NCI-H2029 (cell line): ENCODE data around the gene PPIA.

Experiments used
- DNase-seq: peaks from one replicate; lab custom pipeline; 2025; lab: John Stamatoyannopoulos, UW

The PPIA gene

DNA sequence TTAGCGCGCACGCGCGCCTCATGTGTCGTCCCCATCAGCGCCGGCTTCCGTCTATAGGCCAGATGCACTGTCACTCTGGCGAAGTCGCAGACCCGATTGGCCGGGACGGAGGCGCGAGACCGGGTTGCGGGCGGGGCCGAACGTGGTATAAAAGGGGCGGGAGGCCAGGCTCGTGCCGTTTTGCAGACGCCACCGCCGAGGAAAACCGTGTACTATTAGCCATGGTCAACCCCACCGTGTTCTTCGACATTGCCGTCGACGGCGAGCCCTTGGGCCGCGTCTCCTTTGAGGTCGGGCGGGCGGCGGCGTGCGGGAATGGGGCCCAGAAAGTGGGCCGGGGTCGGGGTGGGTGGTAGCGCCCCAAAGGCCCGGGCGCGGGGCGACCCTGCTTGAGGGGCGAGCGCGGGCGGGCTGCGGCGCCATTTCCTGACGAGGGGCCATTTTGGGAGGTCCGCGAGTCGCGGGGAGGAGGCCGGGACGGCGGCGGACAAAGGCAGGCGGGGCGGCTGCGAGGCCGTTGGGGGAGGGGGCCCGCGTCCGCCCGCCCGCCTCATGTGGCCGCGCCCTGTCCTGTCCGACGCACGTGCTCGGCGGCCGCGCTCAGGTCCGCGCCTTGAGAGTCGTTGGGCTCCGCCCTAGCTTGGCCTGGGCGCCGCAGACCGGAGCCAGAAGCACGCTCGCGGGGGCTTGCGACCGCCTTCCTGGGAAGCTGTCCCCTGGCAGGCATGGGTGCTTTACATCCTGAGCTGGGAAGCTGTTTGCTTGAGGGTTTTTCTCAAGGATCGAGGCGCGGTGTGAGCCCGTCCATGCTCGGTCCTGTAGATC is at the start of gene PPIA:
TSS of gene PPIA (plus strand) at position 178 of the 825 bp plus-strand sequence. CDS start at position 222, 44 bp downstream.
- peak; percentile 96 for DNase-seq

DNA sequence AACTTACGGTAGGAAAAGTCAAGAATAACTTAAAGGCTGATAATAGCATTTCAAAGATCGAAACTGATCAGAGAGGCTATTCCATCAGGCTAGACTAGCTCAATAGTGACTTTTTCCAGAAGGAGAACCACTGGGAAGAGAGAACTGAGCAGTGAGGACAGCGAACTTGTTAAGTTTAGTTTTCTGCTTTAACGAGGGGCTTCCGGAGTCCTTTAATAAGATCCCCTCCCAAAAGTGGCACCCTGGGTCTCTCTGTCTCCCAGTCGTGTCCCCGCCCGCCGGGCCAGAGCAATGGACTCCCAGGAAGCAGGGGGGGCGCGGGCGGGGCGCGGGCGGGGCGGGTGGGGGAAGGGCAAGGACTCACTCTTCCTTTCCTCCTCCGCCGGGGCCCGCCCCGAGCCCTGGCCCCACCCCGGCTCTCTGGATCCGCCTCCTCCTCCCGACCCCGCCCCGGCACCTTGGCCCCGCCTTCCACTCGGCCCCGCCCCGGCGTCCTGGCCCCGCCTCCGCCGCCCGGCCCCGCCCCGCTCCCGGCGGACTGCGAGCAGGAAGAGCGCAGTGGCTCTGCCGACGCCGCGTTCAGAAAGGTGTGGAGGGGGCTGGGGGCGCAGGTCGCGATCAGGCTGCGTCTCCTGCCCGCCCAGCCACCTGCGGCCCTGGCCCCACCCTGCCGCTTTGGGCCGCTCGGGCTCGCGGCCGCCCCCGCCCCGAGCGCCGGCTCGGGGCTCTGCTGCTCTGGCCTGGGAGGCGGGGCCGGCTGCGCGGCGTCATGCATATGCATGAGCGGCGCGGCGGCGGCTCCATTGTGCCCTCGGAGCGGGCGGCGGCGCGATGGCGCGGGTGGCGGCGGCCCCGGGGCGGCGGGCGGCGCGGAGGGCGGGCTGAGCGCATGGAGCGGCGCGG is 48.2 kb upstream of the PPIA start, which contains the start of gene ZMIZ2:
TSS of gene ZMIZ2 (plus strand) at position 803 of the 903 bp plus-strand sequence. CDS start 7,403 bp downstream, outside the sequence.
- peak; percentile 87 for DNase-seq

GRCh38 chr7:44748948-44749731 is 47.3 kb upstream of the PPIA start:
- peak; percentile 60 for DNase-seq

- DNase-seq: no peak
Observed at GRCh38 chr7:44749992-44750391, 46.5 kb upstream of the PPIA start.

GRCh38 chr7:44750424-44750823 is 46.1 kb upstream of the PPIA start:
- DNase-seq: no peak

DNA sequence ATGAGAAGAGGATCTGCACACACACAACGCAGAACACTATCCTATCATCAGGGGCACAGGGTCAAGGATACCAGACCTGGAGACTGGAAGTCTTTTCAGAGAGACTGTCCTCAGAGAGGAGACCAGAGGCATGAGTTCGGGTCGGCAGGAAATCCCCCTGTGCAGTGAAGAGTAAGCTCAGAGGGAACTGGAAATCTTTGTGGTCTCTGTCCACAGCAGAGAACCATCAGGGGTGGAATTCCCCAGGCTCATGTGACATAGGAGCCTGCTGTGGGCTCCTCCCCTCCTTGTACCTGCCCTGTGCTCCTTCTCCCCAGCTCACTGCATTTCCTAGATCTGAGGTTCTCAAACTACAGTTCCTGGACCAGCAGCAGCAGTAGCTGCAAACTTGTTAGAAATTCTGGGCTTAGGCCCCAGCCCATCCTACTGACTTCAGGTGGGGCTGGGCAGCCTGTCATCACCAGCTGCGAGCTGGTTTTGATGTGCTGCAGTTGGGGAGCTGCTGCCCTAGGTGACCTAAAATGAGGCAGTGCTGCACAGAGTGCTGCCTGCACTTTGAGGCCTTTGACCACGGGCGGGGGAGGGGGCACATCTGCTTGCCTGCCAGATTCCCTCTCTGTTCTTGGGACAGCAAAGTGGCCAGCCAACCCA is 45.4 kb upstream of the PPIA start:
- DNase-seq: no peak

- DNase-seq: no peak
Observed at GRCh38 chr7:44752822-44753221, 43.7 kb upstream of the PPIA start.

DNA sequence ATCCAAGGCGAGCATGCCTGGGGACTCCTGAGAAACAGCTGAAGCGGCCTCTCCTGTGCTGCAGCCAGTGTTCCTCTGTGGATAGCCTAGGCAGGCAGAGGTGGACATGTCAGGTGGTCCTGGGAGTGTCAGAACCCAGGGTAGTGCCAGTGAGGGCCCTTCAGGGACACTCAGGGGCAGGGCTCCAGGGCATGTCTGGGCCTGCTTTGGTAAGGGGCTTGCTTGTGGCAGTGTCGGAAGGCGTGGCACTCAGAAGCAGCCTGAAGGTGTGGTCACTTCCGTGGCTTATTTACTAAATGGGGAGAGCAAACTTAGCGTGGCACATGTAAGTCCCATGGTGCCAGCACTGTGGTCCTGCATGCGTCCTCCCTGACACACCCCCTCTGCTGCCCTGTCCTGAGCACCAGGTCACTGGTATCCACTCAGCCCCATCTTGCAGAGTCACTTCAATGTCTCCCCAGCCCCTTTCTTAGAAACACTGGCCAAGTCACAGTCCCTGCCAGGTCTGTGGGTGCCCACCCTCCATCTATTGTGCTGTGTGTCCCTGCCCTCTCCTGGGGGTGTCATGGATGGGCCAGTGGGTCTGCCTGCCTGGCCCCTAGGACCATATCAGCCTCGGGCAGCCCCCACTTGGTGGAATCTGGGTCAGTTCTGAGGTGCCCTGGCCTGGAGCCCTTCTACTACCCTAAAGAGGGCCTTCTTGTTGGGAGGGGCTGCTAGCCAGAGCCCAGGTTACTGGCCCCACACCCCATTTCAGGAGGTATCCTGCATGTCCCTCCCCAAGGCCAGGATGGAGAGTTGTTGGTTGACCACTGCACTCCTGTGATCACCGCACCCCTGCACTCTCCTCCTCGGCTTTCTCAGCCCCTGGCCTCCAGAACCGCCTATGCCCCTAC is 41.4 kb upstream of the PPIA start:
- no peak for DNase-seq

DNA sequence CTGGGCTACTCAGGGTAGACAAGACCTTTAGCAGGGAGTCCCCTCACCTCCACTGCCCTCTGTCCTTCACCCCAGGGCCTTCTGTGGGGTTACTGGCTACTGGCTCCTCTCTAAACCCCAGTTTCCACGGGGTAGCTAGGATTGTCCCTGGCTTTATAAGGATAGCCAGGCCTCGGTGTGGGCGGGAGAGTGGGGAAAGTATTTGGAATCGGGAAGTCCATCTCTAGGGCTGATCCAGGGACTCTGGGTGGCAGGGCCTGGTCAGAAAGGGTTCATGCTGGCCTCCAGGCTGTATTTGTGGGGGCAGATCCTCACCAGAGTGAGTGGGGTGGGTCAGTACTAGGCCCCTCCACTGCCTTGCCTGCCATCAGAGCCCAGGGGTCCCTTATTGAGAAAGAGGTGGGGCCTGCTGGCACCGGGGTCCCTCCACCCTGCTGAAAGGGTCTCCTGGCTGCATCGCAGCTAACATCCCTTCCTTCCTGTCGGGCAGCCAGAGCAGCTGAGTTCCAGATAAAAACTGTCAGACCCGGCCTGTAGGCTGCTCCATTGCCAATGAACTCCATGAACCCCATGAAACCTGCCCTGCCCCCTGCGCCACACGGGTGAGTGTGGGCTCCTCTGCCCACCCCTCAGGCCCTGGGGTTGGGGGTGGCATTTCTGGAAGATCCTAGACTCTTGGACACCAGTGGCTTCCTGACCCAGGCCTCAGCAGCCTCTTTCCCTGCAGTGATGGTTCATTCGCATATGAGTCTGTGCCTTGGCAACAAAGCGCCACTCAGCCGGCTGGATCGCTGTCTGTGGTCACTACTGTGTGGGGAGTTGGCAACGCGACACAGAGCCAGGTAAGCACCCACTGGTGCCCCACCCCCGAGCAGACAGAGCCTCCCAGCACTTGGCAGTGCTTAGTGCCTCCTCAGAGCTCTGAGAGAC is 40.5 kb upstream of the PPIA start:
- DNase-seq: peak; percentile 71

DNA sequence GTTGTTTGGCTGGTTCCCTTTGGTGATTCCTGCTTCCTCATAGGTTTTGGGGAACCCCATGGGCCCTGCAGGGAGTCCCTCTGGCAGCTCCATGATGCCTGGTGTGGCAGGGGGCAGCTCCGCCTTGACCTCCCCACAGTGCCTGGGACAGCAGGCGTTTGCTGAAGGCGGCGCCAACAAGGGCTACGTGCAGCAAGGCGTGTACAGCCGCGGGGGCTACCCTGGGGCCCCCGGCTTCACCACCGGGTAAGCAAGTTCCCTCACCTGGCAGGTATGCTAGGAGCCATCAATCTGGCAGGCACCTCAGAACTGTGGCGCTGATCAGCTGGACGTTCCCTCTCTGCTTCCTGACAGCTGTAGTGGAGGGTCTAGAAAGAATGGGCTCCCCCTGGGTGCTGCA is 39.6 kb upstream of the PPIA start:
- DNase-seq: no peak

- DNase-seq: peak; percentile 65
Observed at GRCh38 chr7:44757311-44757710, 39.2 kb upstream of the PPIA start.

DNA sequence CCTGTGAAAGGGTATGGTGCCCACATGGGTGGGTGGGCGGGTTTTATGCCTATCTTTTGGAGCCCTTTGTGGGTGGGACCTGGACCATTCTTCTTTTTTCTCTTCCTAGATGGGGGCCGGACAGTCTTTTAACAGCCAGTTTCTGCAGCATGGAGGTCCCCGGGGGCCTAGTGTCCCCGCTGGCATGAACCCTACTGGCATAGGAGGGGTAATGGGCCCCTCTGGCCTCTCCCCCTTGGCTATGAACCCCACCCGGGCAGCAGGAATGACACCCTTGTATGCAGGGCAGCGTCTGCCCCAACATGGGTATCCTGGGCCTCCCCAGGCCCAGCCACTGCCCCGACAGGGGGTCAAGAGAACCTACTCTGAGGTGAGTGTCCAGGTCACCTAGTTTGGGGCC is 38.7 kb upstream of the PPIA start:
- no peak for DNase-seq

GRCh38 chr7:44759246-44759645 is 37.2 kb upstream of the PPIA start:
- no peak for DNase-seq

GRCh38 chr7:44760034-44760580 is 36.4 kb upstream of the PPIA start:
- no peak for DNase-seq

DNA sequence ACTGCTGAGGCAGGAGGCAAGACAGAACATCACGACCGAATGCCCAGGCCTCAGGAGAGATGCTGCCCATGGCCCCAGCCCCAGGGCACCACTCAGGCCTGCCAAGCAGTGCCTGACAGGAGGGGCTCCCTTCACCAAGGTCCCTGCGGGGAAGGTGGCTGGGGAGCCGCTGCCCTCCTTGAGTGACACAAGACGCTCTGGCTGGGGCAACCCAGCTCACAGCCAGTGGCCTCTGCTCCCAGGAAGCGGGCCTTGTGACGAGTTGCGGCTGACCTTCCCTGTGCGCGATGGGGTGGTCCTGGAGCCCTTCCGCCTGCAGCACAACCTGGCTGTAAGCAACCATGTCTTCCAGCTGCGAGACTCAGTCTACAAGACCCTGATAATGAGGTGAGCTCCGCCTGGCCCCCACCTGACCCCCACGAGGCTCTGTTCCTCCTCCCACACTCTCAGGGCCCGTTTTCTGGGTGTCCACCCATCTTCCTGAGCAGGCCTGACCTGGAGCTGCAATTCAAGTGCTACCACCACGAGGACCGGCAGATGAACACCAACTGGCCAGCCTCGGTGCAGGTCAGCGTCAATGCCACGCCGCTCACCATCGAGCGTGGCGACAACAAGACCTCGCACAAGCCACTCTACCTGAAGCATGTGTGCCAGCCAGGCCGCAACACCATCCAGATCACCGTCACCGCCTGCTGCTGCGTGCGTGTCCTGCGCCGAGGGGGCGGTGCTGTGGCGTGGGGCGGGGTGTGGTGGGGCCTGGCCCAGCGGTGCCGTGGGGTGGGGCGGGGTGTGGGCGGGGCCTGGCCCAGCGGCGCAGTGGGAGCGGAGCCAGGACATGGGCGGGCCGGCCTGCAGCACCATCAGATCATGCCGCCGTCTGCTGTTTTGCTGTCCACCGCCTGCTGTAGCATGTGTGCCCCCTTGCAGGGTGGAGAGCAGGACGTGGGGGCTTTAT is 35.0 kb upstream of the PPIA start:
- DNase-seq: no peak

GRCh38 chr7:44762300-44762699 is 34.2 kb upstream of the PPIA start:
- no peak for DNase-seq

DNA sequence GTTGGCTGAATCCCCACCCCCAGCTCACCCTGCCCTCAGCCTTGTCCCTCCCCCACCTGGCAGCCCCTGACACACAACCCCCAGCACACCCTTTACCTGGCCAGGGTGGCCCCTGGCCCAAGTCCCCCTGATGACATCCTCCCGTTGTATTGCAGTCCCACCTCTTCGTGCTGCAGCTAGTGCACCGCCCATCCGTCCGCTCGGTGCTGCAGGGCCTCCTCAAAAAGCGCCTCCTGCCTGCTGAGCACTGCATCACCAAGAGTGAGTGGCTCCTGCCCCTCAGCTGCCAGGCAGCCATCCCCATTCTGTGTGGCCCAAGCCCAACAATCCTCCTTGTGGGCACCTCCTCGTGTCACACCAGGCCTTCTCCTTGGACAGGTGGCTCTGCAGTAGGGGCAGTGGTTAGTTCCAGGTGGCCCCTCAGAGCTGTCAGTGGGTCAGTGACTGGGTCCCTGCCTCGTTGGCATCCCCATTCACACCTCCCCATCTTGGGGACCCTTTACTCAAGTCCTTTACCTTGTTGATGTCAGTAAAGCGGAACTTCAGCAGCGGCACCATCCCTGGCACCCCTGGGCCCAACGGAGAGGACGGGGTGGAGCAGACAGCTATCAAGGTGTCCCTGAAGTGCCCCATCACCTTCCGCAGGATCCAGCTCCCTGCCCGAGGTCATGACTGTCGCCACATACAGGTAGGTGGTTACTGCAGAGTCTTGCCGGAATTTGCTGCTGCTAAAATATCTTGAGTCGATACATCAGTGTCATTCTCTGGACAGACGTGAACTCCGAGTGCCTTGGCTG is 33.6 kb upstream of the PPIA start:
- no peak for DNase-seq
